Measurements from ENCODE around the gene TMEM218. TPM values are rescaled to one million over a fixed set of nuclear protein-coding genes. Genes with fewer than 3 reads are reported as not detected.

The TMEM218 gene
- total RNA-seq, 1 donor from 2014 or later = 8.2 TPM

GRCh38 chr11:125082040-125082439, 29.4 kb downstream of the TMEM218 start:
- no peak for TF ChIP-seq CTCF (conservative IDR thresholded peaks at IDR 0.05; ENCODE audit: low read depth, low read length)
- DNase-seq (ENCODE audit: low read depth) = no peak

GRCh38 chr11:125081098-125081798, 30.2 kb downstream of the TMEM218 start:
- no peak overlapping the region for H3K4me3 ChIP-seq (ENCODE audit: low read depth, low read length)
- no peak for TF ChIP-seq CTCF (conservative IDR thresholded peaks at IDR 0.05; ENCODE audit: low read depth, low read length)
- DNase-seq (ENCODE audit: low read depth) = no peak

More at GRCh38 chr11:125082040-125082439, 29.4 kb downstream of the TMEM218 start:
- H3K4me3 ChIP-seq (ENCODE audit: low read depth, low read length) = no peak overlapping the region

GRCh38 chr11:125080531-125080911, 30.9 kb downstream of the TMEM218 start:
- H3K4me3 ChIP-seq (ENCODE audit: low read depth, low read length) = no peak overlapping the region
- TF ChIP-seq CTCF (conservative IDR thresholded peaks at IDR 0.05; ENCODE audit: low read depth, low read length) = no peak
- DNase-seq (ENCODE audit: low read depth) = no peak

DNA sequence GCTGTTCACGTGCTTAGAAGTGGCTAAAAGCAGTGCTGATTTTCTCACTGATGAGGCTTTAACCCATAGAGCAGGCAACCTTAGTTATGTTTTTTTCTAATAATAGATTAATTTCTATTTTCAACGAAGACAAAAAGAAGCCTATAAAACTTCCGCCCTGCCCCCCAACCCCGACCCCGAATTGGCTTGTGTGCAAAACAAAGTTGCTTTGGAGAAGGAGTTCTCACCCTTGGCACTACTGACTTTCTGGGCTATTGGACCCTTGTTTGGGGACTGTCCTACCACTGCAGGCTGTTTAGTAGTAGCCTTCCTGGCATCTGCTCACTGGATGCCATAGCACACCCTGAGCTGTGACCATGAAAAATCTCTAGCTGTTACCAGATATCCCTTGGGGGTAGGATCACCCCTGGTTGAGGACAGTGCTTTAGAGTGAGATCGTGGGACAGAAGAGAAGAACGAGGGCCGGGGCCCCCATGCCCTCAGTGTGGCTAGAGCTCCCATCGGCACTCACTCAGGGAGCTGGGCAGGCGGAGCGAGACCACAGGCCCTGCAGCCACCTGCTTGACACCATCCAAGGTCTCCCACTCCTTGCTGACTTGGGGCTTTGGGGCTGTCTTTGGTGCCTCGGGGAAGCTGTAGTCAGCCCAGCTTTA, 31.4 kb downstream of the TMEM218 start:
- TF ChIP-seq CTCF (conservative IDR thresholded peaks at IDR 0.05; ENCODE audit: low read depth, low read length) = no peak
- H3K4me3 ChIP-seq (ENCODE audit: low read depth, low read length) = no peak overlapping the region
- DNase-seq (ENCODE audit: low read depth) = no peak

- no peak for TF ChIP-seq CTCF (conservative IDR thresholded peaks at IDR 0.05; ENCODE audit: low read depth, low read length)
- no peak for DNase-seq (ENCODE audit: low read depth)
- no peak overlapping the region for H3K4me3 ChIP-seq (ENCODE audit: low read depth, low read length)
Measured at GRCh38 chr11:125079151-125079877, 32.1 kb downstream of the TMEM218 start.

DNA sequence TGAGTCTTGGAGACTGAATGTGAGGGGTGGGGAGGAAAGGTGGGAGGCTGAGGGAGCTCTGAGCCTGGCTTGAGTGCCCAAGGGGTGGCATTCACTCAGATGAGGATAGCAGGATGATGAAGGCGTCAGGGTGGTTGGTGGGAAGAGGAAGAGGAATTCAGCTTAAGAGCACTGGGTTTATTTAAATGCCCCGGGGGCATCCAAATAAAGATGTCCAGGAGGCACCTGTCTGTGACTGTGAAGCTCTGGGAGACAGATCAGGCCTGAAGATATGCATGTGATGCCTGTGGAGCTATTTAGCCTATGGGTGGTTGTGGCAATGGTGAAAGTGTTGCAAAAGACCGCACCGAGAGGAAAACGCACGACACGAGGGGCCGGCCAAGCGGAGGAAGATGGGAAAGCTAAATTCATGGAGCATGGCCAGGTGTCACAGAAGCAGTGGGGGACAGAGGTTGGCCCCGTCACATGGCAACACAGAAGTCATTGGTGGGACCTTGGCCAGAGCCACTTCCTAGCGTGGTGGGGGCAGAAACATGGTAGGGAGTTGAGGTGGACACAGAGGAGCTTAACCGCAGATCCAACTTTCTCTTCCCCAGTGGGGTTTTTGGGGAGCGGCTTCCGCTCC, 32.8 kb downstream of the TMEM218 start:
- no peak overlapping the region for H3K4me3 ChIP-seq (ENCODE audit: low read depth, low read length)
- no peak for TF ChIP-seq CTCF (conservative IDR thresholded peaks at IDR 0.05; ENCODE audit: low read depth, low read length)
- DNase-seq (ENCODE audit: low read depth) = no peak

All from epithelial cell of proximal tubule (primary cell).